IMR-90 (cell line): ENCODE data around the gene CST9. TPM values are rescaled to one million over a fixed set of nuclear protein-coding genes. Genes with fewer than 3 reads are reported as not detected.

ENCODE experiments used
- ATAC-seq: fragments of 200-7000 bp; cut with Tn5 transposase; 2 replicates; pipeline ENCODE4 v1.9.1; 2020; ENCODE audit warnings: low read depth, mild to moderate bottlenecking, moderate library complexity
- BruUV-seq: library from RNA; stranded (reverse); fragments of 400-500 nt; replicated peaks from 2 replicates; lab custom pipeline; 2021; lab: Mats Ljungman, UMichigan
- CTCF ChIA-PET: fragments of 300-600 bp; formaldehyde crosslinking; extraction: SDS; loops from one replicate; lab custom pipeline; 2021; ENCODE audit warnings: antibody characterized with exemption; lab: Yijun Ruan, JAX
- POLR2A ChIA-PET: fragments of 300-600 bp; sonication (Branson Sonifier 250); formaldehyde crosslinking; loops from one replicate; lab custom pipeline; 2022; ENCODE audit warnings: antibody characterized with exemption; ENCODE audit not compliant: unreplicated experiment; lab: Charles Lee
- DNase-seq: peaks from one replicate; pipeline ENCODE4 v3.0.0; 2013
- H2AFZ ChIP-seq: replicated peaks from 2 replicates; pipeline ENCODE3; 2013; ENCODE audit warnings: low read length, mild to moderate bottlenecking; ENCODE audit not compliant: poor library complexity
- H2AK5ac ChIP-seq: 2 replicates; pipeline ENCODE4 v1.6.1; 2013; ENCODE audit warnings: low read depth, low read length, inconsistent platforms
- H2AK9ac ChIP-seq: replicated peaks from 2 replicates; pipeline ENCODE3; 2013; ENCODE audit warnings: mild to moderate bottlenecking, low read depth, low read length, moderate library complexity; ENCODE audit not compliant: poor library complexity
- H2BK120ac ChIP-seq: 2 replicates; pipeline ENCODE4 v1.6.1; 2013; ENCODE audit warnings: low read depth, low read length, inconsistent platforms
- H2BK15ac ChIP-seq: 3 replicates; pipeline ENCODE4 v1.6.1; 2013; ENCODE audit warnings: low read depth, low read length, inconsistent platforms
- H2BK20ac ChIP-seq: 2 replicates; pipeline ENCODE4 v1.6.1; 2013; ENCODE audit warnings: low read depth, mild to moderate bottlenecking, inconsistent platforms, low read length, moderate library complexity
- H2BK5ac ChIP-seq: 2 replicates; pipeline ENCODE4 v1.6.1; 2013; ENCODE audit warnings: mild to moderate bottlenecking, low read depth, low read length, inconsistent platforms; ENCODE audit not compliant: poor library complexity, severe bottlenecking
- H3K14ac ChIP-seq: replicated peaks from 2 replicates; pipeline ENCODE4 v1.6.1; 2013; ENCODE audit warnings: low read depth, low read length, inconsistent platforms
- H3K18ac ChIP-seq: 2 replicates; pipeline ENCODE4 v1.6.1; 2013; ENCODE audit warnings: low read depth, low read length, control low read depth
- H3K23ac ChIP-seq: 2 replicates; pipeline ENCODE4 v1.6.1; 2013; ENCODE audit warnings: low read depth, low read length, inconsistent platforms
- H3K27ac ChIP-seq: 2 replicates; pipeline ENCODE4 v1.5.1; 2013; ENCODE audit warnings: mild to moderate bottlenecking, control low read depth, low read length; ENCODE audit not compliant: insufficient read depth
- H3K27me3 ChIP-seq: 2 replicates; pipeline ENCODE4 v1.6.1; 2013; ENCODE audit warnings: low read length; ENCODE audit not compliant: control insufficient read depth, insufficient read depth
- H3K36me3 ChIP-seq: 2 replicates; pipeline ENCODE4 v1.6.1; 2013; ENCODE audit warnings: low read length, mixed read lengths; ENCODE audit not compliant: control insufficient read depth, insufficient read depth
- H3K4ac ChIP-seq: 2 replicates; pipeline ENCODE4 v1.6.1; 2013; ENCODE audit warnings: low read depth, low read length, inconsistent platforms
- H3K4me1 ChIP-seq: 2 replicates; pipeline ENCODE4 v1.6.1; 2013; ENCODE audit warnings: low read length, mixed read lengths; ENCODE audit not compliant: control insufficient read depth, insufficient read depth
- H3K4me2 ChIP-seq: 2 replicates; pipeline ENCODE4 v1.6.1; 2013; ENCODE audit warnings: low read depth, mild to moderate bottlenecking, control low read depth, low read length, moderate library complexity
- H3K4me3 ChIP-seq: 2 replicates; pipeline ENCODE4 v1.5.1; 2013; ENCODE audit warnings: low read depth, mild to moderate bottlenecking, control low read depth, low read length, moderate library complexity; ENCODE audit not compliant: insufficient read depth
- H3K56ac ChIP-seq: 2 replicates; pipeline ENCODE4 v1.6.1; 2013; ENCODE audit warnings: low read length, inconsistent platforms; ENCODE audit not compliant: insufficient read depth; ENCODE audit errors: extremely low read depth
- H3K79me1 ChIP-seq, 2 experiments: 2 replicates each; pipeline ENCODE4 v1.6.1; 2013; ENCODE audit warnings: low read length in 2 of 2, inconsistent platforms in 1 of 2, low read depth in 1 of 2
- H3K9ac ChIP-seq: 2 replicates; pipeline ENCODE4 v1.6.1; 2013; ENCODE audit warnings: low read depth, low read length, control low read depth
- H3K9me1 ChIP-seq: 2 replicates; pipeline ENCODE4 v1.6.1; 2013; ENCODE audit warnings: low read length, inconsistent platforms; ENCODE audit not compliant: insufficient read depth
- H3K9me3 ChIP-seq: 2 replicates; pipeline ENCODE4 v1.6.1; 2013; ENCODE audit warnings: low read length; ENCODE audit not compliant: control insufficient read depth, insufficient read depth
- H4K20me1 ChIP-seq: 2 replicates; pipeline ENCODE4 v1.6.1; 2013; ENCODE audit warnings: low read length, inconsistent platforms; ENCODE audit not compliant: insufficient read depth
- H4K5ac ChIP-seq: 2 replicates; pipeline ENCODE4 v1.6.1; 2013; ENCODE audit warnings: mild to moderate bottlenecking, low read depth, low read length, control low read depth
- H4K8ac ChIP-seq, 2 experiments: 2 replicates each; pipeline ENCODE4 v1.6.1; 2013; ENCODE audit warnings: low read depth in 2 of 2, low read length in 2 of 2, control low read depth in 1 of 2, inconsistent platforms in 1 of 2
- H4K91ac ChIP-seq: 2 replicates; pipeline ENCODE4 v1.6.1; 2013; ENCODE audit warnings: low read depth, low read length, inconsistent platforms; ENCODE audit not compliant: insufficient read depth
- BHLHE40 ChIP-seq: fragments of 150-350 bp; IDR thresholded peaks from 2 replicates; pipeline ENCODE4 v1.6.1; 2016; ENCODE audit warnings: mild to moderate bottlenecking, low read depth, low read length
- CEBPB ChIP-seq: IDR thresholded peaks from 2 replicates; pipeline ENCODE4 v1.6.1; 2012; ENCODE audit warnings: low read depth, low read length, improper control_type of control experiment
- CHD1 ChIP-seq: IDR thresholded peaks from 2 replicates; pipeline ENCODE4 v1.6.1; 2012; ENCODE audit warnings: low read depth, low read length, improper control_type of control experiment
- CTCF ChIP-seq: conservative IDR thresholded peaks from 2 replicates; pipeline ENCODE4 v1.5.1; 2012; ENCODE audit warnings: mild to moderate bottlenecking, low read depth, low read length, improper control_type of control experiment
- ELK1 ChIP-seq: fragments of 150-350 bp; IDR thresholded peaks from 2 replicates; pipeline ENCODE4 v1.6.1; 2016; ENCODE audit warnings: low read depth, mild to moderate bottlenecking, low read length, moderate library complexity, borderline replicate concordance
- FOS ChIP-seq: fragments of 150-350 bp; IDR thresholded peaks from 2 replicates; pipeline ENCODE4 v1.6.1; 2016; ENCODE audit warnings: low read depth, low read length
- MAZ ChIP-seq: IDR thresholded peaks from 2 replicates; pipeline ENCODE4 v1.6.1; 2012; ENCODE audit warnings: low read depth, mild to moderate bottlenecking, low read length, improper control_type of control experiment, moderate library complexity, borderline replicate concordance
- NFE2L2 ChIP-seq: fragments of 150-350 bp; IDR thresholded peaks from 2 replicates; pipeline ENCODE4 v1.6.1; 2016; ENCODE audit warnings: low read depth, mild to moderate bottlenecking, low read length
- POLR2A ChIP-seq: IDR thresholded peaks from 2 replicates; pipeline ENCODE4 v1.6.1; 2012; ENCODE audit warnings: mild to moderate bottlenecking, low read depth, low read length
- RAD21 ChIP-seq: IDR thresholded peaks from 2 replicates; pipeline ENCODE4 v1.6.1; 2012; ENCODE audit warnings: low read length, improper control_type of control experiment
- RCOR1 ChIP-seq: IDR thresholded peaks from 2 replicates; pipeline ENCODE4 v1.6.1; 2012; ENCODE audit warnings: mild to moderate bottlenecking, low read length, improper control_type of control experiment; ENCODE audit not compliant: insufficient replicate concordance
- RFX5 ChIP-seq: IDR thresholded peaks from 2 replicates; pipeline ENCODE4 v1.8.0; 2012; ENCODE audit warnings: low read depth, mild to moderate bottlenecking, low read length, moderate library complexity
- SMC3 ChIP-seq: fragments of 150-350 bp; IDR thresholded peaks from 2 replicates; pipeline ENCODE4 v1.6.1; 2016; ENCODE audit warnings: low read depth, mild to moderate bottlenecking, antibody characterized with exemption, low read length, moderate library complexity
- WGBS, 2 experiments: methylation state at CpG; one replicate each; pipeline versions ENCODE4 v1.1.5 to v1.1.7; 2013; ENCODE audit warnings: missing lambda C conversion rate in 2 of 2; ENCODE audit not compliant: insufficient read length in 1 of 2; ENCODE audit errors: extremely low coverage in 2 of 2; 5-methylcytosine and 5-hydroxymethylcytosine counted together
- dilution Hi-C: fragments of 300-500 bp; cut with HindIII; formaldehyde crosslinking; loops from one replicate; pipeline ENCODE4 v1.14.3; 2018; ENCODE audit warnings: low sequenced_read_pairs; ENCODE audit not compliant: unreplicated experiment
- in situ Hi-C: fragments of 300-500 bp; cut with MboI; formaldehyde crosslinking; loops from 3 replicates; pipeline ENCODE4 v1.14.3; 2019; ENCODE audit warnings: low sequenced_read_pairs, inconsistent platforms, mixed read lengths
- intact Hi-C: fragments of 100-400 bp; cut with micrococcal nuclease; formaldehyde crosslinking; loops from 2 replicates; pipeline ENCODE4 v1.10.0; 2022
- polyA plus RNA-seq, 3 experiments: library from polyadenylated mRNA; depleted of rRNA; stranded (reverse); fragments of >200 nt; gene quantifications; 2 replicates each; pipeline ENCODE4 v1.2.3, GENCODE V29; 2012; ENCODE audit warnings: low replicate concordance in 1 of 3
- total RNA-seq: library from RNA; depleted of rRNA; stranded (reverse); fragments of >200 nt; gene quantifications from 2 replicates; pipeline ENCODE4 v1.2.3, GENCODE V29; 2012
- TF ChIP-seq, protein P1 (sequence below): fragments of 150-350 bp; IDR thresholded peaks from 2 replicates; pipeline ENCODE4 v1.6.1; 2017; ENCODE audit warnings: mild to moderate bottlenecking, antibody characterized with exemption, low read length, low read depth

Gene CST9
- total and polyA plus RNA-seq, 2 of the 4 experiments (the other 2 are of a cell fraction) = not detected

- H3K9me1 ChIP-seq = no peaks in the 10 kb centered on the region
- no peak overlapping the region for H3K14ac ChIP-seq
- dilution Hi-C loops = no loop called here
- H2BK15ac ChIP-seq = no peak overlapping the region
- H4K5ac ChIP-seq = no peak overlapping the region
- no peak overlapping the region for H3K9ac ChIP-seq
- H4K20me1 ChIP-seq = no peaks in the 10 kb centered on the region
- H3K4me1 ChIP-seq = no peaks in the 10 kb centered on the region
- H3K4me3 ChIP-seq = no peak overlapping the region
- H3K27me3 ChIP-seq = peaks cover 22% of the 10 kb centered on the region
- no peak overlapping the region for H4K91ac ChIP-seq
- BruUV-seq = no TSS peak
- H3K56ac ChIP-seq = no peak overlapping the region
- no peaks in the 10 kb centered on the region for H3K36me3 ChIP-seq
- no peak for DNase-seq
- H3K23ac ChIP-seq = no peak overlapping the region
- no peak overlapping the region for H2BK20ac ChIP-seq
- no peak overlapping the region for H3K4me2 ChIP-seq
- no peak overlapping the region for H2AK5ac ChIP-seq
- H4K8ac ChIP-seq = no peak overlapping the region
- no peak overlapping the region for H3K18ac ChIP-seq
- no peak overlapping the region for H2BK120ac ChIP-seq
- intact Hi-C loops = loop anchor here (10.0 kb wide), 1 partner anchor 909 kb away; no protein-coding TSS in a partner anchor
- WGBS, 2 experiments = 67% methylated on average over 1 of the region's 4 CpGs; no CpG with 5 or more reads in 1 of the 2 experiments
- no peak for ATAC-seq
- H2AK9ac ChIP-seq = no peak overlapping the region
- no peak overlapping the region for H2AFZ ChIP-seq
- no peak overlapping the region for H3K4ac ChIP-seq
- no peaks in the 10 kb centered on the region for H3K9me3 ChIP-seq
- in situ Hi-C loops = loop anchor here (10.0 kb wide), 1 partner anchor 159 kb away; no protein-coding TSS in a partner anchor
- POLR2A ChIA-PET = no interaction called here
- CTCF ChIA-PET = interaction anchor here (1.2 kb wide), 1 partner anchor 161 kb away, joined by 3 read pairs; no protein-coding TSS in a partner anchor
- H3K79me1 ChIP-seq = no peaks in the 10 kb centered on the region
- TF ChIP-seq CEBPB = no peak
- TF ChIP-seq, protein P1, sequence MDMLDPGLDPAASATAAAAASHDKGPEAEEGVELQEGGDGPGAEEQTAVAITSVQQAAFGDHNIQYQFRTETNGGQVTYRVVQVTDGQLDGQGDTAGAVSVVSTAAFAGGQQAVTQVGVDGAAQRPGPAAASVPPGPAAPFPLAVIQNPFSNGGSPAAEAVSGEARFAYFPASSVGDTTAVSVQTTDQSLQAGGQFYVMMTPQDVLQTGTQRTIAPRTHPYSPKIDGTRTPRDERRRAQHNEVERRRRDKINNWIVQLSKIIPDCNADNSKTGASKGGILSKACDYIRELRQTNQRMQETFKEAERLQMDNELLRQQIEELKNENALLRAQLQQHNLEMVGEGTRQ = no peak
- no peak for TF ChIP-seq POLR2A
- no peak for TF ChIP-seq NFE2L2
- no peak for TF ChIP-seq FOS
- no peak for TF ChIP-seq RAD21
- no peak for TF ChIP-seq ELK1
- TF ChIP-seq CHD1 = no peak
- TF ChIP-seq RCOR1 = no peak
- no peak for TF ChIP-seq CTCF
- no peak for TF ChIP-seq MAZ
- no peak for TF ChIP-seq RFX5
- TF ChIP-seq SMC3 = no peak
- TF ChIP-seq BHLHE40 = no peak
- H3K27ac ChIP-seq = no peak overlapping the region
- no peak overlapping the region for H2BK5ac ChIP-seq
Observed at GRCh38 chr20:23603321-23603720, 2.4 kb downstream of the CST9 start.
